T-cell (primary cell): ENCODE results near the gene DCLRE1B. TPM values are rescaled to one million over a fixed set of nuclear protein-coding genes. Genes with fewer than 3 reads are reported as not detected.

Source experiments
- ATAC-seq, 4 experiments: fragments of 200-7000 bp in 3 of 4; fragments of 150-1000 bp in 1 of 4; cut with Tn5 transposase; replicated peaks in 1 of 4; 1 replicate in 3 of 4; 2 replicates in 1 of 4; pipeline ENCODE4 v1.10.0; 2021; ENCODE audit warnings: moderate library complexity in 3 of 4, mild to moderate bottlenecking in 2 of 4, moderate number of reproducible peaks in 1 of 4
- CTCF ChIA-PET, 2 donors: fragments of 300-600 bp; sonication (Branson Sonifier 250); formaldehyde crosslinking; loops; one replicate each; lab custom pipeline; 2022; ENCODE audit warnings: antibody characterized with exemption in 2 of 2; lab: Charles Lee
- POLR2A ChIA-PET, 2 donors: fragments of 300-600 bp; sonication (Branson Sonifier 250); formaldehyde crosslinking; loops; one replicate each; lab custom pipeline; 2022; ENCODE audit warnings: antibody characterized with exemption in 2 of 2; lab: Charles Lee
- DNase-seq, 35 experiments: peaks; one replicate each; pipeline versions ENCODE4 v3.0.0 to v3.0.0-alpha.2; 2013 to 2023
- H3K27ac ChIP-seq: one replicate; pipeline ENCODE4 v1.5.1; 2013; ENCODE audit warnings: low read length
- H3K27me3 ChIP-seq, 2 experiments: replicated peaks in 1 of 2; 1 replicate in 1 of 2; 2 replicates in 1 of 2; pipeline versions ENCODE4 v1.6.1 to v1.7.0; 2013; ENCODE audit warnings: low read length in 1 of 2, mixed read lengths in 1 of 2; ENCODE audit not compliant: control insufficient read depth in 2 of 2, insufficient read depth in 2 of 2; ENCODE audit errors: extremely low read depth in 1 of 2
- H3K36me3 ChIP-seq, 2 donors: 1 replicate in 1 of 2; 2 replicates in 1 of 2; pipeline versions ENCODE4 v1.6.1 to v1.7.0; 2013; ENCODE audit warnings: low read length in 1 of 2; ENCODE audit not compliant: control insufficient read depth in 2 of 2, insufficient read depth in 1 of 2; ENCODE audit errors: extremely low read depth in 1 of 2
- H3K4me1 ChIP-seq, 2 experiments: 1 replicate in 1 of 2; 2 replicates in 1 of 2; pipeline versions ENCODE4 v1.6.1 to v1.7.0; 2013; ENCODE audit warnings: low read length in 2 of 2, mixed read lengths in 1 of 2; ENCODE audit not compliant: insufficient read depth in 2 of 2, control insufficient read depth in 1 of 2; ENCODE audit errors: extremely low read depth in 1 of 2
- H3K4me3 ChIP-seq, 2 donors: 1 replicate in 1 of 2; 2 replicates in 1 of 2; pipeline versions ENCODE4 v1.5.1 to v1.7.0; 2013; ENCODE audit warnings: mild to moderate bottlenecking in 2 of 2, low read length in 1 of 2, moderate library complexity in 1 of 2; ENCODE audit not compliant: control insufficient read depth in 1 of 2; ENCODE audit errors: extremely low read depth in 1 of 2
- H3K9me3 ChIP-seq: 2 replicates; pipeline ENCODE4 v1.7.0; 2013
- H3K27ac Mint-ChIP-seq, 2 donors: one replicate each; pipeline ENCODE4 v1.8.0; 2020 to 2021; ENCODE audit warnings: mild to moderate bottlenecking in 2 of 2, mixed read lengths in 2 of 2
- H3K27me3 Mint-ChIP-seq, 2 donors: one replicate each; pipeline ENCODE4 v1.8.0; 2021 to 2022; ENCODE audit warnings: mixed read lengths in 2 of 2
- H3K36me3 Mint-ChIP-seq: one replicate; pipeline ENCODE4 v1.8.0; 2021; ENCODE audit warnings: mixed read lengths
- H3K4me1 Mint-ChIP-seq, 3 donors: one replicate each; pipeline ENCODE4 v1.8.0; 2020 to 2022; ENCODE audit warnings: mixed read lengths in 3 of 3, mild to moderate bottlenecking in 1 of 3
- H3K4me3 Mint-ChIP-seq, 3 donors: one replicate each; pipeline ENCODE4 v1.8.0; 2020 to 2022; ENCODE audit warnings: mild to moderate bottlenecking in 3 of 3, mixed read lengths in 3 of 3, moderate library complexity in 3 of 3
- H3K9me3 Mint-ChIP-seq, 3 donors: one replicate each; pipeline ENCODE4 v1.8.0; 2020 to 2022; ENCODE audit warnings: mixed read lengths in 3 of 3
- WGBS: methylation state at CpG from one replicate; pipeline ENCODE4 v1.1.5; 2013; ENCODE audit warnings: missing lambda C conversion rate; ENCODE audit not compliant: insufficient coverage; 5-methylcytosine and 5-hydroxymethylcytosine counted together
- total RNA-seq, 35 experiments: library from RNA in 6 of 35; stranded (reverse) in 6 of 35; fragments of 120-200 nt in 1 of 35; gene quantifications; one replicate each; pipeline versions ENCODE4 v1.2.1 to v1.2.4 and lab custom pipeline; 2013 to 2026

The DCLRE1B gene
- total RNA-seq, 5 donors from 2014 or later (not counting 1 experiment from before 2014, with no cell fraction given), result 5.6 to 6.1 (median 5.9) TPM

GRCh38 chr1:113912594-113913311, 7.6 kb downstream of the DCLRE1B start:
- no peaks in the 10 kb centered on the region for H3K27me3 Mint-ChIP-seq
- CTCF ChIA-PET, result interaction anchor here (0.5 to 1.2 kb wide), 3 partner anchors 16 to 105 kb away, joined by 3 to 4 read pairs (median 3); partner anchors contain the start of gene HIPK1 (in 1 of the 2)
- H3K4me3 ChIP-seq, result no peak overlapping the region
- ATAC-seq, result no peak
- POLR2A ChIA-PET, result interaction anchor here (0.5 to 0.7 kb wide), 3 partner anchors 11 to 45 kb away, joined by 3 to 9 read pairs (median 3); no protein-coding TSS in a partner anchor
- peaks cover 0 to 16% (median 6%) of the 10 kb centered on the region in 3 donors for H3K4me1 Mint-ChIP-seq
- no peaks in the 10 kb centered on the region for H3K9me3 ChIP-seq
- no peaks in the 10 kb centered on the region for H3K4me1 ChIP-seq
- H3K36me3 Mint-ChIP-seq, result peaks cover 33% of the 10 kb centered on the region
- H3K36me3 ChIP-seq, result peaks cover 0 to 42% of the 10 kb centered on the region in 2 donors
- no peak for DNase-seq
- H3K27me3 ChIP-seq, result no peaks in the 10 kb centered on the region
- 85% methylated on average over 3 of the region's 6 CpGs for WGBS
- no peak overlapping the region for H3K27ac ChIP-seq
- no peak overlapping the region for H3K4me3 Mint-ChIP-seq
- no peaks in the 10 kb centered on the region for H3K9me3 Mint-ChIP-seq
- H3K27ac Mint-ChIP-seq, result peak overlapping the region in 1 of 2 donors; percentile 11

GRCh38 chr1:113913312-113913668, 8.2 kb downstream of the DCLRE1B start:
- WGBS, result 93% methylated on average over 2 of the region's 3 CpGs
- peak overlapping the region in 1 of 2 donors; percentile 11 for H3K27ac Mint-ChIP-seq
- Histone ChIP-seq H3K9me3 (no peaks in the 10 kb centered on the region), H3K27me3 (no peaks in the 10 kb centered on the region), H3K4me3 (no peak overlapping the region), H3K36me3 (peaks cover 0 to 42% of the 10 kb centered on the region in 2 donors), H3K4me1 (no peaks in the 10 kb centered on the region), H3K27ac (no peak overlapping the region)
- peaks cover 0 to 16% (median 2%) of the 10 kb centered on the region in 3 donors for H3K4me1 Mint-ChIP-seq
- no peak for ATAC-seq
- POLR2A ChIA-PET, result interaction anchor here (0.5 to 0.7 kb wide), 3 partner anchors 11 to 44 kb away, joined by 3 to 9 read pairs (median 3); no protein-coding TSS in a partner anchor
- no peaks in the 10 kb centered on the region for H3K27me3 Mint-ChIP-seq
- H3K9me3 Mint-ChIP-seq, result no peaks in the 10 kb centered on the region
- H3K4me3 Mint-ChIP-seq, result no peak overlapping the region
- CTCF ChIA-PET, result interaction anchor here in 1 of 2 donors (0.6 to 1.2 kb wide), 3 partner anchors 16 to 78 kb away, joined by 3 to 4 read pairs (median 3); partner anchors contain the start of gene HIPK1
- peaks cover 27% of the 10 kb centered on the region for H3K36me3 Mint-ChIP-seq
- DNase-seq, result no peak

GRCh38 chr1:113913887-113914664, 8.9 kb downstream of the DCLRE1B start:
- Mint-ChIP-seq H3K27me3 (no peaks in the 10 kb centered on the region), H3K4me3 (no peak overlapping the region), H3K27ac (no peak overlapping the region), H3K36me3 (peaks cover 24% of the 10 kb centered on the region), H3K9me3 (no peaks in the 10 kb centered on the region), H3K4me1 (peaks cover 0 to 16% (median 2%) of the 10 kb centered on the region in 3 donors)
- Histone ChIP-seq H3K27ac (no peak overlapping the region), H3K36me3 (peaks cover 0 to 34% of the 10 kb centered on the region in 2 donors), H3K4me3 (no peak overlapping the region), H3K27me3 (no peaks in the 10 kb centered on the region), H3K9me3 (no peaks in the 10 kb centered on the region), H3K4me1 (no peaks in the 10 kb centered on the region)
- ChIA-PET CTCF (interaction anchor here in 1 of 2 donors (0.8 kb wide), 1 partner anchor 78 kb away, joined by 3 read pairs; no protein-coding TSS in a partner anchor), POLR2A (interaction anchor here in 1 of 2 donors (0.5 to 0.9 kb wide), 4 partner anchors 10 to 1292 kb away, joined by 3 to 9 read pairs (median 6); no protein-coding TSS in a partner anchor)
- ATAC-seq, result no peak
- 73% methylated on average over 2 of the region's 5 CpGs for WGBS
- no peak for DNase-seq

GRCh38 chr1:113916974-113917373, 11.8 kb downstream of the DCLRE1B start:
- Mint-ChIP-seq H3K27me3 (no peaks in the 10 kb centered on the region), H3K36me3 (peaks cover 3% of the 10 kb centered on the region), H3K4me1 (peaks cover 0 to 5% (median 0%) of the 10 kb centered on the region in 3 donors), H3K9me3 (no peaks in the 10 kb centered on the region), H3K27ac (no peak overlapping the region), H3K4me3 (no peak overlapping the region)
- CTCF ChIA-PET, result no interaction called here
- ATAC-seq (no peak), DNase-seq (no peak)
- no peaks in the 10 kb centered on the region for H3K4me1 ChIP-seq
- no peak overlapping the region for H3K27ac ChIP-seq
- H3K36me3 ChIP-seq, result peaks cover 0 to 12% of the 10 kb centered on the region in 2 donors
- H3K27me3 ChIP-seq, result peaks cover 0 to 2% of the 10 kb centered on the region in 2 experiments
- POLR2A ChIA-PET, result interaction anchor here (0.5 to 1.1 kb wide), 3 partner anchors 14 to 498 kb away, joined by 3 to 6 read pairs (median 4); no protein-coding TSS in a partner anchor
- no peak overlapping the region for H3K4me3 ChIP-seq
- no peaks in the 10 kb centered on the region for H3K9me3 ChIP-seq
- no CpG with 5 or more reads among the region's 5 CpGs for WGBS

- H3K27me3 Mint-ChIP-seq, result no peaks in the 10 kb centered on the region
- DNase-seq, result no peak
- H3K4me1 ChIP-seq, result no peaks in the 10 kb centered on the region
- ATAC-seq, result no peak
- no peak overlapping the region for H3K27ac Mint-ChIP-seq
- no peak overlapping the region for H3K27ac ChIP-seq
- peaks cover 3% of the 10 kb centered on the region for H3K36me3 Mint-ChIP-seq
- peaks cover 0 to 6% of the 10 kb centered on the region in 2 donors for H3K36me3 ChIP-seq
- 100% methylated on average over 2 of the region's 2 CpGs for WGBS
- no peaks in the 10 kb centered on the region for H3K9me3 Mint-ChIP-seq
- H3K27me3 ChIP-seq, result peaks cover 0 to 2% of the 10 kb centered on the region in 2 experiments
- no peak overlapping the region for H3K4me3 Mint-ChIP-seq
- H3K4me1 Mint-ChIP-seq, result peaks cover 0 to 5% (median 0%) of the 10 kb centered on the region in 3 donors
- ChIA-PET POLR2A (interaction anchor here (0.5 to 1.3 kb wide), 6 partner anchors 11 to 499 kb away, joined by 3 to 6 read pairs (median 3); partner anchors contain the start of gene HIPK1 (in 1 of the 2)), CTCF (no interaction called here)
- no peak overlapping the region for H3K4me3 ChIP-seq
- H3K9me3 ChIP-seq, result no peaks in the 10 kb centered on the region
Observed at GRCh38 chr1:113917400-113918082, 12.4 kb downstream of the DCLRE1B start.
